ENCODE results near the gene SEC23A. TPM values are rescaled to one million over a fixed set of nuclear protein-coding genes. Genes with fewer than 3 reads are reported as not detected.
A peak's percentile ranks its signal among the peaks of the same experiment; 100 is the strongest.

Gene SEC23A
- total and polyA plus RNA-seq, 2 of the 13 experiments (the other 11 are each of a cell fraction or from before 2014, with no cell fraction given), result 403 to 887 TPM

- TF ChIP-seq MEIS2 (CRISPR knock-in tag; IDR thresholded peaks at IDR 0.05) (no peak), KDM3A (CRISPR knock-in tag; IDR thresholded peaks at IDR 0.05; ENCODE audit: low read depth) (0 out of 2 replicates have a peak, but pooled peaks have one; percentile 19), ZNF629 (CRISPR knock-in tag; conservative IDR thresholded peaks at IDR 0.05) (no peak), ZNF841 (CRISPR knock-in tag; IDR thresholded peaks at IDR 0.05; ENCODE audit: borderline replicate concordance) (no peak), FOXP1 (IDR thresholded peaks at IDR 0.05) (no peak), FOXP1 (CRISPR knock-in tag; IDR thresholded peaks at IDR 0.05) (peak; percentile 21; the same call in 1 of the 2 replicates), ZNF33A (CRISPR knock-in tag; IDR thresholded peaks at IDR 0.05; ENCODE audit: borderline replicate concordance) (no peak), ZNF775 (CRISPR knock-in tag; IDR thresholded peaks at IDR 0.05; ENCODE audit: borderline replicate concordance) (0 out of 2 replicates have a peak, but pooled peaks have one; percentile 2), ISL2 (CRISPR knock-in tag; IDR thresholded peaks at IDR 0.05) (no peak; the same call in 1 of the 2 replicates), ZNF780A (CRISPR knock-in tag; IDR thresholded peaks at IDR 0.05) (no peak), MYC (CRISPR knock-in tag; IDR thresholded peaks at IDR 0.05; ENCODE audit: borderline replicate concordance) (no peak), ZNF792 (CRISPR knock-in tag; IDR thresholded peaks at IDR 0.05) (peak; percentile 89), ZBTB7B (CRISPR knock-in tag; IDR thresholded peaks at IDR 0.05) (no peak), ZSCAN22 (CRISPR knock-in tag; IDR thresholded peaks at IDR 0.05) (no peak), RFX1 (IDR thresholded peaks at IDR 0.05) (no peak), ZNF550 (CRISPR knock-in tag; IDR thresholded peaks at IDR 0.05; ENCODE audit: borderline replicate concordance) (no peak), SNAPC2 (CRISPR knock-in tag; IDR thresholded peaks at IDR 0.05) (peak; percentile 56; the same call in 1 of the 2 replicates), ZNF230 (CRISPR knock-in tag; IDR thresholded peaks at IDR 0.05) (peak; percentile 37; the same call in 1 of the 2 replicates), ZFP82 (CRISPR knock-in tag; IDR thresholded peaks at IDR 0.05; ENCODE audit: borderline replicate concordance) (no peak), ZNF567 (CRISPR knock-in tag; IDR thresholded peaks at IDR 0.05; ENCODE audit: borderline replicate concordance) (no peak), RXRA (CRISPR knock-in tag; IDR thresholded peaks at IDR 0.05) (peak; percentile 79; the same call in 1 of the 2 replicates), ZBTB44 (CRISPR knock-in tag; IDR thresholded peaks at IDR 0.05) (no peak)
- TF ChIP-seq, protein P1, sequence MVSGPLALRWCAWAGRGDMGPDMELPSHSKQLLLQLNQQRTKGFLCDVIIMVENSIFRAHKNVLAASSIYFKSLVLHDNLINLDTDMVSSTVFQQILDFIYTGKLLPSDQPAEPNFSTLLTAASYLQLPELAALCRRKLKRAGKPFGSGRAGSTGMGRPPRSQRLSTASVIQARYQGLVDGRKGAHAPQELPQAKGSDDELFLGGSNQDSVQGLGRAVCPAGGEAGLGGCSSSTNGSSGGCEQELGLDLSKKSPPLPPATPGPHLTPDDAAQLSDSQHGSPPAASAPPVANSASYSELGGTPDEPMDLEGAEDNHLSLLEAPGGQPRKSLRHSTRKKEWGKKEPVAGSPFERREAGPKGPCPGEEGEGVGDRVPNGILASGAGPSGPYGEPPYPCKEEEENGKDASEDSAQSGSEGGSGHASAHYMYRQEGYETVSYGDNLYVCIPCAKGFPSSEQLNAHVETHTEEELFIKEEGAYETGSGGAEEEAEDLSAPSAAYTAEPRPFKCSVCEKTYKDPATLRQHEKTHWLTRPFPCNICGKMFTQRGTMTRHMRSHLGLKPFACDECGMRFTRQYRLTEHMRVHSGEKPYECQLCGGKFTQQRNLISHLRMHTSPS (CRISPR knock-in tag; IDR thresholded peaks at IDR 0.05; ENCODE audit: low read depth), result no peak
- TF ChIP-seq, protein P2, sequence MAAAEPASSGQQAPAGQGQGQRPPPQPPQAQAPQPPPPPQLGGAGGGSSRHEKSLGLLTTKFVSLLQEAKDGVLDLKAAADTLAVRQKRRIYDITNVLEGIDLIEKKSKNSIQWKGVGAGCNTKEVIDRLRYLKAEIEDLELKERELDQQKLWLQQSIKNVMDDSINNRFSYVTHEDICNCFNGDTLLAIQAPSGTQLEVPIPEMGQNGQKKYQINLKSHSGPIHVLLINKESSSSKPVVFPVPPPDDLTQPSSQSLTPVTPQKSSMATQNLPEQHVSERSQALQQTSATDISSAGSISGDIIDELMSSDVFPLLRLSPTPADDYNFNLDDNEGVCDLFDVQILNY (CRISPR knock-in tag; conservative IDR thresholded peaks at IDR 0.05), result no peak
- TF ChIP-seq, protein P3, sequence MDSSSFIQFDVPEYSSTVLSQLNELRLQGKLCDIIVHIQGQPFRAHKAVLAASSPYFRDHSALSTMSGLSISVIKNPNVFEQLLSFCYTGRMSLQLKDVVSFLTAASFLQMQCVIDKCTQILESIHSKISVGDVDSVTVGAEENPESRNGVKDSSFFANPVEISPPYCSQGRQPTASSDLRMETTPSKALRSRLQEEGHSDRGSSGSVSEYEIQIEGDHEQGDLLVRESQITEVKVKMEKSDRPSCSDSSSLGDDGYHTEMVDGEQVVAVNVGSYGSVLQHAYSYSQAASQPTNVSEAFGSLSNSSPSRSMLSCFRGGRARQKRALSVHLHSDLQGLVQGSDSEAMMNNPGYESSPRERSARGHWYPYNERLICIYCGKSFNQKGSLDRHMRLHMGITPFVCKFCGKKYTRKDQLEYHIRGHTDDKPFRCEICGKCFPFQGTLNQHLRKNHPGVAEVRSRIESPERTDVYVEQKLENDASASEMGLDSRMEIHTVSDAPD (CRISPR knock-in tag; IDR thresholded peaks at IDR 0.05), result no peak
Measured at GRCh38 chr14:39145266-39145966, 42.4 kb upstream of the SEC23A start (continued).
